ENCODE results near the gene SLC35F6. TPM values are rescaled to one million over a fixed set of nuclear protein-coding genes. Genes with fewer than 3 reads are reported as not detected.

SLC35F6 gene
- total RNA-seq, 1 experiment from 2014 or later, result 33.9 TPM

- H3K9me3 ChIP-seq (ENCODE audit: low read length), result no peaks in the 10 kb centered on the region
- no peaks in the 10 kb centered on the region for H3K36me3 ChIP-seq (ENCODE audit: low read depth, low read length)
- H3K27me3 ChIP-seq (ENCODE audit: low read length), result no peaks in the 10 kb centered on the region
- no peaks in the 10 kb centered on the region for H3K9me2 ChIP-seq (replicated peaks; ENCODE audit: low read length)
- TF ChIP-seq CTCF (conservative IDR thresholded peaks at IDR 0.05; ENCODE audit: low read depth, low read length) (no peak), EZH2phosphoT487 (IDR thresholded peaks at IDR 0.05; ENCODE audit: borderline replicate concordance, low read length) (no peak), EZH2 (IDR thresholded peaks at IDR 0.05; ENCODE audit: low read length, unreplicated experiment) (no peak)
- no peaks in the 10 kb centered on the region for H3K79me2 ChIP-seq (ENCODE audit: low read length)
- CTCF ChIA-PET, result no interaction called here
- intact Hi-C loops (cut with micrococcal nuclease), result no loop called here
- BruUV-seq (replicated peaks), result no TSS peak
- ATAC-seq, result no peak
- H3K9ac ChIP-seq (ENCODE audit: low read length), result no peak overlapping the region
- no peak overlapping the region for H3K4me3 ChIP-seq (ENCODE audit: low read length)
- H3F3A ChIP-seq (ENCODE audit: low read length, unreplicated experiment), result no peaks in the 10 kb centered on the region
- peak overlapping the region; percentile 52 for H3K4me2 ChIP-seq (ENCODE audit: low read length)
- POLR2A ChIA-PET (ENCODE audit: unreplicated experiment), result no interaction called here
- no peak for DNase-seq
- peaks cover 34% of the 10 kb centered on the region for H3K4me1 ChIP-seq (ENCODE audit: insufficient read depth, low read length)
- H2AFZ ChIP-seq (ENCODE audit: low read length), result no peak overlapping the region
- no peaks in the 10 kb centered on the region for H4K20me1 ChIP-seq (ENCODE audit: low read length)
- peak overlapping the region; percentile 69 for H3K27ac ChIP-seq (ENCODE audit: low read length)
Observed at GRCh38 chr2:26723475-26723874, 40.6 kb upstream of the SLC35F6 start.

- ATAC-seq, result peak; percentile 72
- ChIA-PET POLR2A (ENCODE audit: unreplicated experiment) (no interaction called here), CTCF (no interaction called here)
- Histone ChIP-seq H4K20me1 (ENCODE audit: low read length) (no peaks in the 10 kb centered on the region), H3K9me3 (ENCODE audit: low read length) (no peaks in the 10 kb centered on the region), H3K4me1 (ENCODE audit: insufficient read depth, low read length) (peaks cover 34% of the 10 kb centered on the region), H3K9ac (ENCODE audit: low read length) (no peak overlapping the region), H3F3A (ENCODE audit: low read length, unreplicated experiment) (no peaks in the 10 kb centered on the region), H3K79me2 (ENCODE audit: low read length) (no peaks in the 10 kb centered on the region), H2AFZ (ENCODE audit: low read length) (peak overlapping the region; percentile 25; the same call in 1 of the 2 replicates), H3K9me2 (replicated peaks; ENCODE audit: low read length) (no peaks in the 10 kb centered on the region), H3K27me3 (ENCODE audit: low read length) (no peaks in the 10 kb centered on the region), H3K4me3 (ENCODE audit: low read length) (no peak overlapping the region), H3K27ac (ENCODE audit: low read length) (peak overlapping the region; percentile 69), H3K4me2 (ENCODE audit: low read length) (peak overlapping the region; percentile 52), H3K36me3 (ENCODE audit: low read depth, low read length) (no peaks in the 10 kb centered on the region)
- no TSS peak for BruUV-seq (replicated peaks)
- TF ChIP-seq EZH2 (IDR thresholded peaks at IDR 0.05; ENCODE audit: low read length, unreplicated experiment), result no peak
- TF ChIP-seq EZH2phosphoT487 (IDR thresholded peaks at IDR 0.05; ENCODE audit: borderline replicate concordance, low read length), result no peak
- TF ChIP-seq CTCF (conservative IDR thresholded peaks at IDR 0.05; ENCODE audit: low read depth, low read length), result no peak
- intact Hi-C loops (cut with micrococcal nuclease), result no loop called here
- DNase-seq, result peak; percentile 84
Observed at GRCh38 chr2:26723991-26724750, 39.9 kb upstream of the SLC35F6 start.

- no peak for ATAC-seq
Observed at GRCh38 chr2:26724784-26725520, 39.1 kb upstream of the SLC35F6 start.

More at GRCh38 chr2:26724784-26725520, 39.1 kb upstream of the SLC35F6 start:
- Histone ChIP-seq H4K20me1 (ENCODE audit: low read length) (no peaks in the 10 kb centered on the region), H3K36me3 (ENCODE audit: low read depth, low read length) (no peaks in the 10 kb centered on the region), H3K79me2 (ENCODE audit: low read length) (no peaks in the 10 kb centered on the region), H3F3A (ENCODE audit: low read length, unreplicated experiment) (no peaks in the 10 kb centered on the region), H3K4me1 (ENCODE audit: insufficient read depth, low read length) (peaks cover 34% of the 10 kb centered on the region), H3K27ac (ENCODE audit: low read length) (peak overlapping the region; percentile 69), H3K4me3 (ENCODE audit: low read length) (no peak overlapping the region), H2AFZ (ENCODE audit: low read length) (no peak overlapping the region), H3K9me2 (replicated peaks; ENCODE audit: low read length) (no peaks in the 10 kb centered on the region), H3K9ac (ENCODE audit: low read length) (no peak overlapping the region), H3K27me3 (ENCODE audit: low read length) (no peaks in the 10 kb centered on the region), H3K9me3 (ENCODE audit: low read length) (no peaks in the 10 kb centered on the region), H3K4me2 (ENCODE audit: low read length) (peak overlapping the region; percentile 52)
- no TSS peak for BruUV-seq (replicated peaks)
- ChIA-PET CTCF (no interaction called here), POLR2A (ENCODE audit: unreplicated experiment) (no interaction called here)
- intact Hi-C loops (cut with micrococcal nuclease), result no loop called here
- no peak for DNase-seq
- no peak for TF ChIP-seq CTCF (conservative IDR thresholded peaks at IDR 0.05; ENCODE audit: low read depth, low read length)
- no peak for TF ChIP-seq EZH2 (IDR thresholded peaks at IDR 0.05; ENCODE audit: low read length, unreplicated experiment)
- no peak for TF ChIP-seq EZH2phosphoT487 (IDR thresholded peaks at IDR 0.05; ENCODE audit: borderline replicate concordance, low read length)
